PC-9 (cell line): Measurements from ENCODE around the gene XXYLT1. TPM values are rescaled to one million over a fixed set of nuclear protein-coding genes. Genes with fewer than 3 reads are reported as not detected.

Experiments
- BruUV-seq: library from RNA; stranded (reverse); fragments of 400-500 nt; replicated peaks from 2 replicates; lab custom pipeline; 2021; lab: Mats Ljungman, UMichigan
- CTCF ChIA-PET: fragments of 300-600 bp; sonication (Branson Sonifier 250); formaldehyde crosslinking; loops from one replicate; lab custom pipeline; 2022; ENCODE audit warnings: antibody characterized with exemption; lab: Charles Lee
- POLR2A ChIA-PET: fragments of 300-600 bp; sonication (Branson Sonifier 250); formaldehyde crosslinking; loops from one replicate; lab custom pipeline; 2022; ENCODE audit warnings: antibody characterized with exemption; ENCODE audit not compliant: unreplicated experiment; lab: Charles Lee
- DNase-seq, 2 experiments: peaks; one replicate each; pipeline versions ENCODE4 v3.0.0 to v3.0.0-alpha.2; 2015 to 2022; ENCODE audit warnings: mixed read lengths in 1 of 2
- H2AFZ ChIP-seq: fragments of 200-600 bp; sonication (generic); 2 replicates; pipeline ENCODE4 v1.8.1; 2017; ENCODE audit warnings: antibody characterized with exemption
- H3F3A ChIP-seq: fragments of 200-600 bp; sonication (generic); 2 replicates; pipeline ENCODE4 v1.8.1; 2017; ENCODE audit warnings: antibody characterized with exemption, mild to moderate bottlenecking, low read depth; ENCODE audit not compliant: insufficient read depth
- H3K27ac ChIP-seq: fragments of 200-600 bp; sonication (generic); 2 replicates; pipeline ENCODE4 v1.6.1; 2016; ENCODE audit warnings: mixed run types
- H3K27me3 ChIP-seq: fragments of 200-600 bp; sonication (generic); 2 replicates; pipeline ENCODE4 v1.6.1; 2016; ENCODE audit warnings: low read depth, mixed run types; ENCODE audit not compliant: insufficient read depth
- H3K36me3 ChIP-seq: fragments of 200-600 bp; sonication (generic); 2 replicates; pipeline ENCODE4 v1.6.1; 2016; ENCODE audit warnings: low read depth, mixed run types
- H3K4me1 ChIP-seq: fragments of 200-600 bp; sonication (generic); replicated peaks from 2 replicates; pipeline ENCODE4 v1.6.1; 2016; ENCODE audit warnings: mixed run types; ENCODE audit not compliant: insufficient read depth
- H3K4me2 ChIP-seq: fragments of 200-600 bp; sonication (generic); 2 replicates; pipeline ENCODE4 v1.6.1; 2017; ENCODE audit warnings: mixed run types
- H3K4me3 ChIP-seq: fragments of 200-600 bp; sonication (generic); 2 replicates; pipeline ENCODE4 v1.6.1; 2016; ENCODE audit warnings: mixed run types
- H3K79me2 ChIP-seq: fragments of 200-600 bp; sonication (generic); 2 replicates; pipeline ENCODE4 v1.6.1; 2017; ENCODE audit warnings: low read depth, mixed run types
- H3K9me2 ChIP-seq: fragments of 200-600 bp; sonication (generic); 2 replicates; pipeline ENCODE4 v1.8.1; 2017; ENCODE audit warnings: mild to moderate bottlenecking; ENCODE audit not compliant: insufficient read depth
- H3K9me3 ChIP-seq: fragments of 200-600 bp; sonication (generic); 2 replicates; pipeline ENCODE4 v1.8.1; 2016; ENCODE audit warnings: low read depth; ENCODE audit not compliant: insufficient read depth
- H4K20me1 ChIP-seq: fragments of 200-600 bp; sonication (generic); 2 replicates; pipeline ENCODE4 v1.8.1; 2017; ENCODE audit not compliant: insufficient read depth
- CTCF ChIP-seq: fragments of 200-600 bp; sonication (generic); conservative IDR thresholded peaks from 2 replicates; pipeline ENCODE4 v1.6.1; 2017; ENCODE audit warnings: mixed run types, antibody characterized with exemption, mild to moderate bottlenecking, moderate library complexity
- EZH2 ChIP-seq: fragments of 200-600 bp; sonication (generic); IDR thresholded peaks from 2 replicates; pipeline ENCODE4 v1.8.0; 2017; ENCODE audit warnings: antibody characterized with exemption, low read depth
- intact Hi-C: fragments of 100-400 bp; cut with micrococcal nuclease; formaldehyde crosslinking; loops from one replicate; pipeline ENCODE4 v1.10.0; 2022; ENCODE audit not compliant: unreplicated experiment
- total RNA-seq: library from RNA; stranded (reverse); gene quantifications from 2 replicates; pipeline ENCODE4 v1.2.3, GENCODE V29; 2021

XXYLT1 gene
- total RNA-seq, 1 experiment from 2014 or later = 13.3 TPM

GRCh38 chr3:195183071-195183776 lies 87.7 kb downstream of the XXYLT1 start:
- Histone ChIP-seq H3K27ac (no peak overlapping the region), H3K36me3 (no peaks in the 10 kb centered on the region), H4K20me1 (no peaks in the 10 kb centered on the region), H3K27me3 (no peaks in the 10 kb centered on the region), H3K4me2 (no peak overlapping the region), H3K4me1 (peaks cover 23% of the 10 kb centered on the region), H3K79me2 (no peaks in the 10 kb centered on the region), H3K4me3 (no peak overlapping the region), H2AFZ (no peak overlapping the region), H3K9me3 (no peaks in the 10 kb centered on the region; the same call in 1 of the 2 replicates), H3K9me2 (no peaks in the 10 kb centered on the region), H3F3A (peaks cover 12% of the 10 kb centered on the region)
- CTCF ChIA-PET = interaction anchor here (0.6 kb wide), 1 partner anchor 495 kb away, joined by 6 read pairs; no protein-coding TSS in a partner anchor
- no peak for TF ChIP-seq EZH2
- no peak for TF ChIP-seq CTCF
- BruUV-seq = no TSS peak
- POLR2A ChIA-PET = interaction anchor here (0.6 to 0.7 kb wide), 2 partner anchors 84 to 368 kb away, joined by 3 to 4 read pairs; no protein-coding TSS in a partner anchor
- intact Hi-C loops = no loop called here
- no peak for DNase-seq

GRCh38 chr3:195182470-195182795 lies 88.5 kb downstream of the XXYLT1 start:
- H3K4me3 ChIP-seq = no peak overlapping the region
- POLR2A ChIA-PET = interaction anchor here (0.7 kb wide), 1 partner anchor 369 kb away, joined by 4 read pairs; no protein-coding TSS in a partner anchor
- BruUV-seq = no TSS peak
- H3K4me2 ChIP-seq = no peak overlapping the region
- H3K9me2 ChIP-seq = no peaks in the 10 kb centered on the region
- DNase-seq = no peak
- no peaks in the 10 kb centered on the region for H4K20me1 ChIP-seq
- H3K79me2 ChIP-seq = no peaks in the 10 kb centered on the region
- TF ChIP-seq EZH2 = no peak
- no peak for TF ChIP-seq CTCF
- CTCF ChIA-PET = interaction anchor here (0.6 kb wide), 1 partner anchor 494 kb away, joined by 6 read pairs; no protein-coding TSS in a partner anchor
- intact Hi-C loops = no loop called here
- H3K27me3 ChIP-seq = no peaks in the 10 kb centered on the region
- H3K36me3 ChIP-seq = no peaks in the 10 kb centered on the region
- H2AFZ ChIP-seq = no peak overlapping the region
- H3F3A ChIP-seq = peaks cover 12% of the 10 kb centered on the region
- no peaks in the 10 kb centered on the region; the same call in 1 of the 2 replicates for H3K9me3 ChIP-seq
- H3K27ac ChIP-seq = no peak overlapping the region
- peaks cover 23% of the 10 kb centered on the region for H3K4me1 ChIP-seq

GRCh38 chr3:195181741-195182469 lies 89.1 kb downstream of the XXYLT1 start:
- peaks cover 12% of the 10 kb centered on the region for H3F3A ChIP-seq
- no peaks in the 10 kb centered on the region for H4K20me1 ChIP-seq
- H3K79me2 ChIP-seq = no peaks in the 10 kb centered on the region
- TF ChIP-seq CTCF (no peak), EZH2 (no peak)
- H3K9me2 ChIP-seq = no peaks in the 10 kb centered on the region
- ChIA-PET POLR2A (no interaction called here), CTCF (interaction anchor here (0.6 kb wide), 1 partner anchor 494 kb away, joined by 6 read pairs; no protein-coding TSS in a partner anchor)
- no peak overlapping the region for H3K27ac ChIP-seq
- no peak overlapping the region for H2AFZ ChIP-seq
- H3K4me1 ChIP-seq = peaks cover 23% of the 10 kb centered on the region
- intact Hi-C loops = no loop called here
- H3K9me3 ChIP-seq = no peaks in the 10 kb centered on the region; the same call in 1 of the 2 replicates
- no peaks in the 10 kb centered on the region for H3K27me3 ChIP-seq
- no peaks in the 10 kb centered on the region for H3K36me3 ChIP-seq
- BruUV-seq = no TSS peak
- no peak overlapping the region for H3K4me3 ChIP-seq
- H3K4me2 ChIP-seq = no peak overlapping the region
- no peak for DNase-seq
